Activated naive CD4-positive, alpha-beta T cell treated with Interleukin-2 at 50 U/mL for 16 hours (primary cell): ENCODE results near the gene C4BPB.
A peak's percentile ranks its signal among the peaks of the same experiment; 100 is the strongest.

ENCODE experiments used
- DNase-seq: peaks from one replicate; pipeline ENCODE4 v3.0.0-alpha.2; 2020

C4BPB gene

GRCh38 chr1:207088161-207088560 lies 499 bp upstream of the C4BPB start:
- DNase-seq: no peak

GRCh38 chr1:207089627-207090355 lies 1.1 kb downstream of the C4BPB start:
- DNase-seq: no peak

GRCh38 chr1:207091200-207091908 lies 2.7 kb downstream of the C4BPB start:
- DNase-seq: no peak

GRCh38 chr1:207093944-207094343 lies 5.3 kb downstream of the C4BPB start:
- DNase-seq: no peak

- DNase-seq: peak; percentile 14
These were observed 9.2 kb downstream of the C4BPB start for GRCh38 chr1:207097871-207098324.

GRCh38 chr1:207101720-207102119 lies 13.1 kb downstream of the C4BPB start:
- no peak for DNase-seq

GRCh38 chr1:207102146-207102545 lies 13.5 kb downstream of the C4BPB start:
- DNase-seq: no peak

- DNase-seq: no peak
These were observed 14.0 kb downstream of the C4BPB start for GRCh38 chr1:207102659-207103058.

- no peak for DNase-seq
These were observed 15.3 kb downstream of the C4BPB start, which contains the start of gene C4BPA for GRCh38 chr1:207103892-207104373. Gene C4BPA (plus strand): TSS chr1:207104233. CDS start chr1:207113026, 8,793 bp downstream.

- no peak for DNase-seq
These were observed 20.3 kb downstream of the C4BPB start for GRCh38 chr1:207109004-207109403.

GRCh38 chr1:207112616-207113296 lies 24.1 kb downstream of the C4BPB start:
- DNase-seq: no peak

- no peak for DNase-seq
These were observed 26.6 kb downstream of the C4BPB start for GRCh38 chr1:207115269-207115668.

- no peak for DNase-seq
These were observed 35.7 kb downstream of the C4BPB start for GRCh38 chr1:207124389-207124788.

GRCh38 chr1:207128336-207128921 lies 39.8 kb downstream of the C4BPB start:
- DNase-seq: no peak

- no peak for DNase-seq
These were observed 40.4 kb downstream of the C4BPB start for GRCh38 chr1:207129053-207129452.

GRCh38 chr1:207130252-207131036 lies 41.8 kb downstream of the C4BPB start:
- DNase-seq: no peak

- DNase-seq: no peak
These were observed 42.5 kb downstream of the C4BPB start for GRCh38 chr1:207131163-207131562.

GRCh38 chr1:207134581-207134980 lies 45.9 kb downstream of the C4BPB start:
- DNase-seq: no peak

- no peak for DNase-seq
These were observed 51.0 kb downstream of the C4BPB start for GRCh38 chr1:207139616-207140015.

- no peak for DNase-seq
These were observed 51.9 kb downstream of the C4BPB start for GRCh38 chr1:207140536-207140935.

GRCh38 chr1:207145401-207146058 lies 56.9 kb downstream of the C4BPB start:
- DNase-seq: no peak
